Mucosa of rectum (tissue), 2 donors: ENCODE results near the gene ATP4B.
A peak's percentile ranks its signal among the peaks of the same experiment; 100 is the strongest.

Experiments used
- H3K27ac ChIP-seq, 2 donors: one replicate each; pipeline ENCODE4 v1.7.0; 2013; ENCODE audit warnings: inconsistent platforms in 2 of 2, low read depth in 2 of 2, low read length in 2 of 2
- H3K27me3 ChIP-seq, 2 donors: one replicate each; pipeline ENCODE4 v1.7.0; 2013; ENCODE audit warnings: low read length in 2 of 2; ENCODE audit not compliant: control insufficient read depth in 2 of 2, insufficient read depth in 2 of 2
- H3K36me3 ChIP-seq, 2 donors: one replicate each; pipeline ENCODE4 v1.7.0; 2013; ENCODE audit warnings: low read length in 2 of 2; ENCODE audit not compliant: control insufficient read depth in 2 of 2, insufficient read depth in 2 of 2
- H3K4me1 ChIP-seq, 2 donors: one replicate each; pipeline ENCODE4 v1.7.0; 2013; ENCODE audit warnings: low read length in 2 of 2, mild to moderate bottlenecking in 1 of 2; ENCODE audit not compliant: control insufficient read depth in 2 of 2, insufficient read depth in 2 of 2
- H3K4me3 ChIP-seq, 2 donors: one replicate each; pipeline ENCODE4 v1.7.0; 2013; ENCODE audit warnings: low read length in 2 of 2
- H3K9ac ChIP-seq, 2 donors: one replicate each; pipeline ENCODE4 v1.7.0; 2013; ENCODE audit warnings: low read length in 2 of 2, low read depth in 1 of 2, mild to moderate bottlenecking in 1 of 2
- H3K9me3 ChIP-seq, 2 donors: one replicate each; pipeline ENCODE4 v1.7.0; 2013; ENCODE audit warnings: low read length in 2 of 2; ENCODE audit not compliant: control insufficient read depth in 2 of 2
- donor health status: healthy.
- donor health status: Normal muscosa, but diverticular disease.

ATP4B gene

GRCh38 chr13:113666951-113667701 is 9.1 kb upstream of the ATP4B start, which contains the start of gene GRK1:
GRK1 (plus strand) TSS chr13:113667219; CDS start chr13:113667387, 168 bp downstream.
- Histone ChIP-seq H3K4me3 (no peak within 1 kb of the TSS), H3K27ac (no peak within 1 kb of the TSS), H3K27me3 (no peaks in the 10 kb centered on the region), H3K9me3 (no peaks in the 10 kb centered on the region), H3K9ac (no peak within 1 kb of the TSS), H3K4me1 (peaks cover 2 to 14% of the 10 kb centered on the region in 2 donors), H3K36me3 (no peaks in the 10 kb centered on the region)

- Histone ChIP-seq H3K9ac (no peak overlapping the region), H3K9me3 (no peaks in the 10 kb centered on the region), H3K4me3 (no peak overlapping the region), H3K36me3 (no peaks in the 10 kb centered on the region), H3K27ac (no peak overlapping the region), H3K27me3 (no peaks in the 10 kb centered on the region), H3K4me1 (peaks cover 2 to 14% of the 10 kb centered on the region in 2 donors)
Measured at GRCh38 chr13:113666329-113666670, 8.3 kb upstream of the ATP4B start.

- no peaks in the 10 kb centered on the region for H3K9me3 ChIP-seq
- H3K27ac ChIP-seq = no peak overlapping the region
- no peaks in the 10 kb centered on the region for H3K27me3 ChIP-seq
- no peaks in the 10 kb centered on the region for H3K36me3 ChIP-seq
- peaks cover 2 to 14% of the 10 kb centered on the region in 2 donors for H3K4me1 ChIP-seq
- H3K9ac ChIP-seq = no peak overlapping the region
- H3K4me3 ChIP-seq = no peak overlapping the region
Measured at GRCh38 chr13:113665597-113666328, 7.8 kb upstream of the ATP4B start.

GRCh38 chr13:113664751-113665596 is 7.0 kb upstream of the ATP4B start:
- Histone ChIP-seq H3K9ac (no peak overlapping the region), H3K4me1 (peaks cover 2 to 14% of the 10 kb centered on the region in 2 donors), H3K9me3 (no peaks in the 10 kb centered on the region), H3K27me3 (no peaks in the 10 kb centered on the region), H3K36me3 (no peaks in the 10 kb centered on the region), H3K4me3 (no peak overlapping the region), H3K27ac (no peak overlapping the region)

- no peak overlapping the region for H3K9ac ChIP-seq
- H3K27ac ChIP-seq = no peak overlapping the region
- no peaks in the 10 kb centered on the region for H3K36me3 ChIP-seq
- peaks cover 2 to 14% of the 10 kb centered on the region in 2 donors for H3K4me1 ChIP-seq
- H3K9me3 ChIP-seq = no peaks in the 10 kb centered on the region
- peak overlapping the region in 1 of 2 donors; percentile 3 for H3K4me3 ChIP-seq
- H3K27me3 ChIP-seq = no peaks in the 10 kb centered on the region
Measured at GRCh38 chr13:113663934-113664333, 5.9 kb upstream of the ATP4B start.

- Histone ChIP-seq H3K9me3 (no peaks in the 10 kb centered on the region), H3K4me1 (peaks cover 2 to 21% of the 10 kb centered on the region in 2 donors)
Measured at GRCh38 chr13:113661509-113661908, 3.5 kb upstream of the ATP4B start.

GRCh38 chr13:113660066-113660465 is 2.1 kb upstream of the ATP4B start:
- Histone ChIP-seq H3K4me3 (no peak overlapping the region), H3K27me3 (no peaks in the 10 kb centered on the region), H3K9ac (no peak overlapping the region), H3K4me1 (peaks cover 0 to 21% of the 10 kb centered on the region in 2 donors), H3K36me3 (no peaks in the 10 kb centered on the region), H3K27ac (no peak overlapping the region), H3K9me3 (no peaks in the 10 kb centered on the region)

More at GRCh38 chr13:113661509-113661908, 3.5 kb upstream of the ATP4B start:
- Histone ChIP-seq H3K4me3 (no peak overlapping the region), H3K27ac (no peak overlapping the region), H3K36me3 (no peaks in the 10 kb centered on the region), H3K27me3 (no peaks in the 10 kb centered on the region), H3K9ac (no peak overlapping the region)

GRCh38 chr13:113659337-113659736 is 1.3 kb upstream of the ATP4B start:
- Histone ChIP-seq H3K9me3 (no peaks in the 10 kb centered on the region), H3K27me3 (no peaks in the 10 kb centered on the region), H3K4me3 (no peak overlapping the region), H3K9ac (no peak overlapping the region), H3K36me3 (no peaks in the 10 kb centered on the region), H3K4me1 (peaks cover 0 to 17% of the 10 kb centered on the region in 2 donors), H3K27ac (no peak overlapping the region)

GRCh38 chr13:113658836-113659235 is 838 bp upstream of the ATP4B start:
- no peaks in the 10 kb centered on the region for H3K36me3 ChIP-seq
- no peak overlapping the region for H3K4me3 ChIP-seq
- no peaks in the 10 kb centered on the region for H3K27me3 ChIP-seq
- no peak overlapping the region for H3K27ac ChIP-seq
- peaks cover 0 to 12% of the 10 kb centered on the region in 2 donors for H3K4me1 ChIP-seq
- H3K9me3 ChIP-seq = no peaks in the 10 kb centered on the region
- H3K9ac ChIP-seq = no peak overlapping the region
